ENCODE data around the gene WDR82.

DNA sequence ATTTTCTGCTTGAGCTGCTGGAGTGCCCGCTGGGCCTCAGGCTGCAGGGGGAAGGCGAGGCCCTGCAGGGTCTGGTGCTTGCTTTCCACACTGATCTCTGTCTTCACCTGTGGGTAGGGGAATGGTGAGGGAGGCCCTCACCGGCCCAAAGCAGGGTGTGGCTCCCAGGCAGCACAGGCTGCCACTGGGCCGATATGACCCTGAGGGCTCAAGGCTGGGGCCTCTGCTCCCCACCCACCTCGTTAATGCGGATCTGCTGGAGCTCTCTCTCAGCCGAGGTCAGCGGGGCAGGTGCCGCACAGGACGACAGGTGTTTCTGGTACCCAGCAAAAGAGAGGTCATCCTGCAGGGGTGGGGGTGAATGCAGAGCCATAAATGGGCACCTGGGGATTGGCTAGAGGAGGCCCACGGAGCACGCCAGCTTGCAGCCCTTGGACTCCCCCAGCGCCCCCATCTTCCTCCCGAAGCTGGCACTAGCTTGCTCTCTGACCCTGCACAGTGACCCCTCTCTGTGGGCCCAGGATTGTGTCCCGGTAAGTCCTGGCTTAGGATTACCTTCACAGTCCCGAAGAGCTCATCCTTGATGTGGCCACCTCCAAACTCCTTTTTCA, 47.5 kb downstream of the WDR82 start:
- TF ChIP-seq TAF1 (IDR thresholded peaks at IDR 0.05; ENCODE audit: borderline replicate concordance, low read depth, low read length) = no peak
- TF ChIP-seq POLR2A (IDR thresholded peaks at IDR 0.05; ENCODE audit: low read depth, low read length) = no peak

Measured in GM12892 (cell line).